Coronary artery (tissue), 2 donors: ENCODE data around the gene HMCN2.
"Not testable (repeated sequence)": the region's sequence is repeated elsewhere in the genome, so short reads cannot be mapped to it uniquely, and the experiment has no call there.

ENCODE experiments used
- DNase-seq: peaks from one replicate; pipeline ENCODE4 v3.0.0-alpha.2; 2017; ENCODE audit warnings: low spot score
- H3K27ac ChIP-seq, 2 donors: fragments of 200-600 bp; sonication (generic); one replicate each; pipeline ENCODE4 v1.5.1; 2016 to 2019
- H3K4me3 ChIP-seq: fragments of 200-600 bp; sonication (generic); 2 replicates; pipeline ENCODE4 v1.5.1; 2016; ENCODE audit warnings: mild to moderate bottlenecking, moderate library complexity
- CTCF ChIP-seq: fragments of 200-600 bp; sonication (generic); IDR thresholded peaks from one replicate; pipeline ENCODE4 v1.5.1; 2019; ENCODE audit warnings: antibody characterized with exemption

HMCN2 gene

GRCh38 chr9:130432362-130432761, 166.8 kb downstream of the HMCN2 start:
- no peak overlapping the region for H3K27ac ChIP-seq
- no peak for TF ChIP-seq CTCF
- no peak for DNase-seq
- no peak overlapping the region for H3K4me3 ChIP-seq

GRCh38 chr9:130432796-130433167, 167.2 kb downstream of the HMCN2 start:
- TF ChIP-seq CTCF: no peak
- Histone ChIP-seq H3K4me3 (peak overlapping the region; percentile 68), H3K27ac (no peak overlapping the region)

GRCh38 chr9:130433168-130433946, 167.8 kb downstream of the HMCN2 start:
- H3K4me3 ChIP-seq: peak overlapping the region; percentile 68
- no peak for DNase-seq

More at GRCh38 chr9:130432796-130433167, 167.2 kb downstream of the HMCN2 start:
- DNase-seq: no peak

DNA sequence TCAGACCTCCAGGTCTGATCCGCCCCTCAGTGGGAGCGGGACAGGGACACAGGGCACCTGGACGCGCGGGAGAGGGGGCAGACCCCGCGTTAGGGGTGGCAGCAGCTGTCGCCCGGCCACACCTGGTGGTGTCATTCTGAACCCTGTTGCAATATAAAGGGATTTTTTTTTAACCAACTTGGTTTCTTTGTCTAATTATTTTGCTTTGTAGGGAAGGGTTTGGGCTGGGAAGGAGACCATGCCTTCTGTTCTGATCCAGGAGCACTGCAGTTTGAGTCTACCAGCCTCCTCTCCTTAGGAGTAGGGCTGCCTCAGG, 168.3 kb downstream of the HMCN2 start:
- DNase-seq: no peak
- Histone ChIP-seq H3K27ac (no peak overlapping the region), H3K4me3 (peak overlapping the region; percentile 68)
- no peak for TF ChIP-seq CTCF

More at GRCh38 chr9:130433168-130433946, 167.8 kb downstream of the HMCN2 start:
- H3K27ac ChIP-seq: no peak overlapping the region
- peak; percentile 65 for TF ChIP-seq CTCF

DNA sequence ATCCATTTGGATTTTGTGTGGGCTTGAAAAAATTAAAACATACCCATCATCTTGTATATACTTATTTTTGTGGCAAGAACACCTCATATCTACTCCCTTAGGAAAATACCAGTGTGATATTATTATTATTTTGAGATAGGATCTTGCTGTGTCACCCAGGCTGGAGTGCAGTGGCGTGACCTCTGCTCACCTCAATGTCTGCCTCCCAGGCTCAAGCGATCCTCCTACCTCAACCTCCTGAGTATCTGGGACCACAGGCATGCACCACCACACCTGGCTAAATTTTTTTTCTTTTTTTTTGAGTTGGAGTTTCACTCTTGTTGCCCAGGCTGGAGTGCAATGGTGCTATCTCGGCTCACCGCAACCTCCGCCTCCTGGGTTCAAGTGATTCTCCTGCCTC, 169.1 kb downstream of the HMCN2 start:
- H3K27ac ChIP-seq, DNase-seq, H3K4me3 ChIP-seq: not testable (repeated sequence)

DNA sequence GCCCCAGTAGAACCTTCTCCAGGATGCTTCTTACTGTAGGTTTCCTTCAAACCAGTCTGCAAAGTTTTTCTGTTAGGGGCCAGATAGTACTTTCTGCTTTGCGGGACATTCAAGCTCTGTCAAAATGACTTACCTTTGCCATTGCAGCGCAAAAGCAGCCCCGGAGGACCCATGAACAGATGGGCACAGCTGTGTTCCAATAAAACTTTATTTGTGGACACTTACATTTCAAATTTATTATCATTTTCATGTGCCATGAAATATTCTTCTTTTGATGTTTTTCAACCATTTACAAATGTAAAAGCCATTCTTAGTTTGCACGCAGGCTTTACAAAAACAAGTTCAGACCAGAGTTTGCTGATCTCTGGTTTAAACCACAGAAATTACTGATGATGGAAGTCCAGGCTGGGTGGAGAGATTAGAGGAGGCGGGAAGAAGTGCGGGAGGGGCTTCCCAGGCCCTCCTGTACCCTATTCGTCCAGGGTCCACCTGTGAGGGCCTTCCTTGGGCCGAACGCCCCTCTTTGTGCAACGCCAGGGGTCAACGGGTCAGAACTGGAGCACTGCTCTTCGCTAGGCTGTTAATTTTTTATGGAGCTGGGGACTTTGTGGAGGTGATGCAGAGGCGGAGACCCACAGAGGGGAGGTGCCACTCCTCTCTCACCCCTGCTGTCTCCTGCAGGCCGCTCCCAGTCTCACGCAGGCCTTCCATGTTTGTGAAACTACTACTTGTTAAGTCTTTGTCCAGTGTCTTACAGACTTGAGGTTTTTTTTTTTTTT, 171.6 kb downstream of the HMCN2 start:
- TF ChIP-seq CTCF: no peak
- DNase-seq: no peak
- H3K4me3 ChIP-seq: no peak overlapping the region
- H3K27ac ChIP-seq: no peak overlapping the region

DNA sequence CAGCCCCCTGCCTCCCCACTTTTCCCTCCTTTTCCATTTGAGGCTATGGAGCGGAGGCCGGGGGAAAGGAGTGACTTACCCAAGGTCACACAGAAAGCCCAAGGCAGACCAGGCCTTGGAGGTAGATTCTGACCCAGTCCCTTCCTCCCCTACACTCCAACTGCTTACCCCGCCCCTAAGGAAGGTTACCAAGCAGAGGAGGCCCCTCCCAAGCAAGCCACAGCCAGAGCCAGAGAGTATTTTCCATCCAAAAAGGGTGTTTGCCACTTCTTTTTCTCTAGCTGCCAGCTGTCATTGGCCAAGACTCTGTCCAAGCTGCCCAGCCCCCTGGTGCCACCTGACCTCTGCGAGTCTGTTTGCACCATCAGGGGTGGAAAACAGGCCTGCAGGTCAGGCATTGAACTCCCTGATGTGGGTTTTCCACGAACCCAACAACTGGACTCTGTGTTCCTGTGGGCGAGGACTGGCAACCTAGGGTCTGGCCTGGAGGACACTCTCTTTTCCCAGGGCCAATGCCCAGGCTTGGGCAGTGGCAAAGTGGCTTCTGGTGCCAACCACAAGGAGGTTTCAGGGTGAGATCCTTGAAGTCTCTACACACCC, 172.9 kb downstream of the HMCN2 start:
- no peak for TF ChIP-seq CTCF
- no peak for DNase-seq
- H3K4me3 ChIP-seq: no peak overlapping the region
- H3K27ac ChIP-seq: no peak overlapping the region
